Measurements from ENCODE around the gene GRIK2.

Gene GRIK2

DNA sequence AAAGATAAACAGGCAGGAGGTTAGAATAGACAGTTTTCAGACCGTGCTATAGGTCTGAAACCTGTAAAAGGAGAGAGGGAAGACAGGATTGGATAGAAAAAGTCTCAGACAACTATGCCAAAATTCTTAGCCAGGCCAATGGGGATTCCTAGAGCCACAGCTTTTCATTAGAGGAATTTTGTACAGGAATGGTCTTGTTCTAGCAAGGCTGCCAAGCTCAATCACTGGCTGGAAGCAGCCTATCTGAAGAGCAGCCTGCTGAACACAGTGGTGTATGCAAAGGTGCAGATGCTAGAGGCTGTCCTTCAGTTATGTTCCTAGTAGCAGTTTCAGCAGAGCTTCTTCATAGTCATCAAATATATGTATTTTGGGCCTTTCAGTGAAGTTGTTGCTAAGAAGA is 313.1 kb downstream of the GRIK2 start:
- TF ChIP-seq CTCF (conservative IDR thresholded peaks at IDR 0.05) = no peak
- no peak overlapping the region for H3K27ac ChIP-seq

- H3K27ac ChIP-seq = no peak overlapping the region
- no peak for TF ChIP-seq CTCF (conservative IDR thresholded peaks at IDR 0.05)
These were observed 318.0 kb downstream of the GRIK2 start for GRCh38 chr6:101711518-101711917.

GRCh38 chr6:101716387-101716786 is 322.9 kb downstream of the GRIK2 start:
- TF ChIP-seq CTCF (conservative IDR thresholded peaks at IDR 0.05) = no peak

DNA sequence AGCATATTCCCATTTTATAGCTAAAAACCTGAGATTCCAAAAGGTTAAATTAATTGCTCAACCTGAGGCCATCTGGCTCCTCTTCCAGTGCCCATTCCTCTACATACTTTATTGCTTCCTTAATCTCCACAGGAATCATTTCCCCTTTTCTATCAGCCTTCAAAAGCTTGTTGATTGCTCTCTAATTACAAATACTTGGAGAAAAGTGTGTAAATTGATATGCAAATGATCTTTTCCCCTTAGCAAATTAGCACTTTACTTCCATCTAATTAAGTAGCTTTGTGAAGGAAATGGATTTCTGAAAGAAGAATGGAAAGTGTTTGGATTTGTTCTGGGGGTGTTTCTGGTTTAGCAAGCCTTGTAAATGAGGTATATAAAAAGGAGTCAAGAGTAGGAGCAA is 323.3 kb downstream of the GRIK2 start:
- no peak for TF ChIP-seq CTCF (conservative IDR thresholded peaks at IDR 0.05)
- no peak overlapping the region for H3K27ac ChIP-seq

More at GRCh38 chr6:101716387-101716786, 322.9 kb downstream of the GRIK2 start:
- H3K27ac ChIP-seq = no peak overlapping the region

- no peak for TF ChIP-seq CTCF (conservative IDR thresholded peaks at IDR 0.05)
- H3K27ac ChIP-seq = no peak overlapping the region
These were observed 326.0 kb downstream of the GRIK2 start for GRCh38 chr6:101719521-101719920.

DNA sequence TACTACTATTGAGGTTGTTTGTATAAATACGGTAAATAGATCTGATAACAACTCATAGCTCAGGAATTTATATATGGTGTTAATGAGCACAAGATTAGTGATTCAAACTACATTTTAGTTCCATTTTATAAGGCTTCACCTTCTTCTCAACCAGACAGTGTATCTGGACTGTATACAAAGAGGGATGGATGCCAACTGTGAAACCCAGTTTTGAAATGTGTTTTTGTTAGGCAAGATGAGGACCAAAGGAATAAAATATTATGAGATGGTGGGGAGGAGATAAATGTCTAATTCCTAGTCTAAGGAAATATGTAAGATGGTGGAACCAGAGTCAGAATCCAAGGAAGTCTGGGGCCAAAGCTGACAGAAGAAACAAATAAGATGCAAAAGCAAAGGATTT is 329.0 kb downstream of the GRIK2 start:
- TF ChIP-seq CTCF (conservative IDR thresholded peaks at IDR 0.05) = no peak
- H3K27ac ChIP-seq = no peak overlapping the region

GRCh38 chr6:101722991-101723579 is 329.6 kb downstream of the GRIK2 start:
- TF ChIP-seq CTCF (conservative IDR thresholded peaks at IDR 0.05) = no peak
- no peak overlapping the region for H3K27ac ChIP-seq
